ENCODE results near the gene RFX7.
"Not testable (repeated sequence)": the region's sequence is repeated elsewhere in the genome, so short reads cannot be mapped to it uniquely, and the experiment has no call there.

Gene RFX7

DNA sequence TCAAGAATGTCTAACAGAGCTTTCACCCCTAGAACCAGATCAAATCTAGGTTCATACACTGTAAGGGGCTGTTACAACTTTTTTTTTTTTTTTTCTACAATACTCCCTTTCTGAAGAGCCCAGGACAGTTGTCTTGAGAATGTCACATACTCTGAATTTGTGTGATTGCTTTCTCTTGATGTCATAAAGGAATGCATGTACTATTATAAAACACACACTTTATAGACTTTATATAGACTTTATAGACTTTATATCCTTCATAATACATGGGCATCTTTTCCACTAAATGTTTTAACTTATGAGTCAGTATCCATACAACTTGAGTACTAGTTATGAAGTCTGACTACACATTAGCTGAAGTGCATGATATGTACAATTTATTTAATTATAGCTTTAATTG is 26.3 kb downstream of the RFX7 start:
- DNase-seq (ENCODE audit: low read depth), result no peak
- Histone ChIP-seq H3K9me3 (ENCODE audit: control insufficient read depth, low read length) (peaks cover 6% of the 10 kb centered on the region), H3K36me3 (ENCODE audit: control insufficient read depth, insufficient read depth, low read length, severe bottlenecking) (no peaks in the 10 kb centered on the region), H3K4me1 (ENCODE audit: control insufficient read depth, insufficient read depth, low read length) (peaks cover 3% of the 10 kb centered on the region), H3K4me3 (ENCODE audit: low read length) (no peak overlapping the region), H3K9ac (ENCODE audit: low read length) (no peak overlapping the region), H3K27me3 (replicated peaks; ENCODE audit: control insufficient read depth, insufficient read depth, low read length) (no peaks in the 10 kb centered on the region)

DNA sequence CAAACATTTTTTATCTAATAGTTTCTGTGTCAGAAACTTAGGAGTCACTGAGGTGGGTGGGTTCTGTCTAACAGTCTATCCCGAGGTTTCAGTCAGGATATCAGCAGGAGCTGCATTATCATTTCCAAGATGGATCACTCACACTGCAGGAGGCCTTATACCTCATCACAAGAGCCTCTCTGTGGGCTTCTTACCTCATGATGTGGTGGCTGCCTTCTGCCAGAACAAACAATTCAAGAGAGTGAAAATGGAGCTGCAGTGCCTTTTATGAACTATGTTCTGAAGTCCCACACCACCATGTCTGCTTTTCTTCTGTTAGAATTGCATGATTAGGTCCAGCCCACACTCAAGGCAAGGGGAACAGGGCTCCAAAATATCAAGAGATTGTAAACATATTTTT is 27.9 kb downstream of the RFX7 start:
- no peaks in the 10 kb centered on the region for H3K27me3 ChIP-seq (replicated peaks; ENCODE audit: control insufficient read depth, insufficient read depth, low read length)
- peak; percentile 59 for DNase-seq (ENCODE audit: low read depth)
- H3K4me1 ChIP-seq (ENCODE audit: control insufficient read depth, insufficient read depth, low read length), result peaks cover 3% of the 10 kb centered on the region
- no peaks in the 10 kb centered on the region for H3K36me3 ChIP-seq (ENCODE audit: control insufficient read depth, insufficient read depth, low read length, severe bottlenecking)
- no peak overlapping the region for H3K4me3 ChIP-seq (ENCODE audit: low read length)
- no peak overlapping the region for H3K9ac ChIP-seq (ENCODE audit: low read length)
- no peaks in the 10 kb centered on the region for H3K9me3 ChIP-seq (ENCODE audit: control insufficient read depth, low read length)

DNA sequence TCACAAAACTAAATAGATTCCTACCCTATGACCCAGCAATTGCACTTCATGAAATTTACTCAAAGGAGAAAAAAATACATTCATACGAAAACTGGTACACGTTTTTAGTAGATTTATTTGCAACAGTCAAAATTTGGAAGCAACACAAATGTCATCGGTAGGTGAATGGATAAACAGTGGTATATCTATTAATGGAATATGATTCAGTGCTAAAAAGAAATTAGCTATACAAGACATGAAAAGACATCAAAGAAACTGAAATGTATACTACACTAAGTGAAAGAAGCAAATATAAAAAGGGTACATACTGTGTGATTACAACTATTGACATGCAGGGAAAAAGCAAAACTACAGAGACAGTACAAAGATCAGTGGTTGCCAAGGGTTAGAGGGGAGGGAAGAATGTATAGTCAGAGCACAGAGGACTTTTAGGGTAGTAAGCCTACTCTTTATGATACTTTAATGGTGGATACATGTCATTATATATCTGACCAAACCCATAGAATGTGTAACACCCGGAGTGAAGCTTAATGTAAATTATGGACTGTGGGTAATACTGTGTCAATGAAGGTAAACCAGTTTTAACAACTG is 31.6 kb downstream of the RFX7 start:
- no peak for DNase-seq (ENCODE audit: low read depth)
- Histone ChIP-seq H3K36me3 (ENCODE audit: control insufficient read depth, insufficient read depth, low read length, severe bottlenecking) (no peaks in the 10 kb centered on the region), H3K27me3 (replicated peaks; ENCODE audit: control insufficient read depth, insufficient read depth, low read length) (no peaks in the 10 kb centered on the region), H3K4me3 (ENCODE audit: low read length) (no peak overlapping the region), H3K4me1 (ENCODE audit: control insufficient read depth, insufficient read depth, low read length) (peaks cover 20% of the 10 kb centered on the region), H3K9me3 (ENCODE audit: control insufficient read depth, low read length) (no peaks in the 10 kb centered on the region), H3K9ac (ENCODE audit: low read length) (no peak overlapping the region)

DNA sequence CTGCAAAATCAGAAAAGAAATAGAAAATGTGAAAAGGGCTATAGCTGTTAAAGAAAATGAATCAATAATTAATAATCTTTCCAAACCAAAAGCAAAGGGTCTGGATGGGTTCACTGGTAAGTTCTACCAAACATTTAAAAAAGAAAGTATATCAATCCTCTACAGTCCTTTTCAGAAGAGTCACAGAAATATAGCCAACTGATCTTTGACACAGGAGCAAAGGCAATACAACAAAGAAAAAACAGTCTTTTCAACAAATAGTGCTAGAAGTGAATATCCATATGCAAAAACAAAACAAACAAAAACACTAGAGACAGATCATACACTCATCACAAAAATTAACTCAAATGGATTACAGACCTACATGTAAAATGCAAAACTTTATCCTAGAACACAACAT is 32.6 kb downstream of the RFX7 start:
- no peaks in the 10 kb centered on the region for H3K36me3 ChIP-seq (ENCODE audit: control insufficient read depth, insufficient read depth, low read length, severe bottlenecking)
- DNase-seq (ENCODE audit: low read depth), result no peak
- no peak overlapping the region for H3K4me3 ChIP-seq (ENCODE audit: low read length)
- no peaks in the 10 kb centered on the region for H3K9me3 ChIP-seq (ENCODE audit: control insufficient read depth, low read length)
- no peak overlapping the region for H3K9ac ChIP-seq (ENCODE audit: low read length)
- H3K27me3 ChIP-seq (replicated peaks; ENCODE audit: control insufficient read depth, insufficient read depth, low read length), result no peaks in the 10 kb centered on the region
- peaks cover 20% of the 10 kb centered on the region for H3K4me1 ChIP-seq (ENCODE audit: control insufficient read depth, insufficient read depth, low read length)

DNA sequence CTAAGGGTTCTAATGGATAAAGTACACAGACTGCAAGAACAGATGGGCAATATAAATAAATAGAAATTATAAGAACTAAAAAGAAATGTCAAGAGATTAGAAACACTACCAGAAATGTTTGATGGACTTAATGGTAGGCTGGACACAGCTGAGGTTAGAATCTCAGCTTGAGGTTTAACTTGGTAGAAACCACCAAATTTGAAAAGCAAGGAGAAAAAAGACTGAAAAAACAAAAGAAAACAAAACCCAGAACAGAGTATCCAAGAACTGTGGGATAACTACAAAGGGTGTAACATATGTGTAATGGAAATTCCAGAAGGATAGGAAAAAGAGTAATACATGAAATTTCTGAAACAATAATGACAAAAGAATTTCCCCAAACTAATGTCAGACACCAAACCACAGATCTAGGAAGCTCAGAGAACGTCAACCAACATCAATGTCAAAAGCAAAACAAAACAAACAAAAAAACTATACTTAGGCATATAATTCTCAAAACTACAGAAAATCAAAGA is 35.0 kb downstream of the RFX7 start:
- H3K9ac ChIP-seq (ENCODE audit: low read length), result no peak overlapping the region
- H3K27me3 ChIP-seq (replicated peaks; ENCODE audit: control insufficient read depth, insufficient read depth, low read length), result no peaks in the 10 kb centered on the region
- no peak overlapping the region for H3K4me3 ChIP-seq (ENCODE audit: low read length)
- H3K4me1 ChIP-seq (ENCODE audit: control insufficient read depth, insufficient read depth, low read length), result peaks cover 39% of the 10 kb centered on the region
- H3K36me3 ChIP-seq (ENCODE audit: control insufficient read depth, insufficient read depth, low read length, severe bottlenecking), result no peaks in the 10 kb centered on the region
- H3K9me3 ChIP-seq (ENCODE audit: control insufficient read depth, low read length), result no peaks in the 10 kb centered on the region
- peak; percentile 37 for DNase-seq (ENCODE audit: low read depth)

DNA sequence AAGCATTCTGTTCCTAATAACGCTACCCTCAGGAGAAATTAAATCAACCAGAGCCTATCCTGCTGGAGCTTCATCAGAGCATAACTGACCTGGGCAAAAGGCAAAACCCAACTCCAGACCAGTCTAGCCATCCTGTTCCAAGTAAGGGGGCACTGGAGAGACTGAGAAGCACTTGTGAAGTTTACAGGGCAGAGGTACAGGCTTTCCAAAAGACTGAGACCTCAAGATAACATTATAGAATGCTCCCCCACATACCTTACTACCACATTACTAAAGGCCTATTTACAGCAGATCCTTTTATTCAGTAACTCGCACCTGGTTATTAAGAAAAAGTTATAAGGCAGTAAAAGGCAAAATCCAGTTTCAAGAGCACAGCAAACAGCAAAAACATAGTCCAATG is 35.5 kb downstream of the RFX7 start:
- H3K4me3 ChIP-seq (ENCODE audit: low read length), result no peak overlapping the region
- no peaks in the 10 kb centered on the region for H3K36me3 ChIP-seq (ENCODE audit: control insufficient read depth, insufficient read depth, low read length, severe bottlenecking)
- peak; percentile 22 for DNase-seq (ENCODE audit: low read depth)
- H3K27me3 ChIP-seq (replicated peaks; ENCODE audit: control insufficient read depth, insufficient read depth, low read length), result no peaks in the 10 kb centered on the region
- H3K9me3 ChIP-seq (ENCODE audit: control insufficient read depth, low read length), result no peaks in the 10 kb centered on the region
- H3K9ac ChIP-seq (ENCODE audit: low read length), result no peak overlapping the region
- peaks cover 39% of the 10 kb centered on the region for H3K4me1 ChIP-seq (ENCODE audit: control insufficient read depth, insufficient read depth, low read length)

DNA sequence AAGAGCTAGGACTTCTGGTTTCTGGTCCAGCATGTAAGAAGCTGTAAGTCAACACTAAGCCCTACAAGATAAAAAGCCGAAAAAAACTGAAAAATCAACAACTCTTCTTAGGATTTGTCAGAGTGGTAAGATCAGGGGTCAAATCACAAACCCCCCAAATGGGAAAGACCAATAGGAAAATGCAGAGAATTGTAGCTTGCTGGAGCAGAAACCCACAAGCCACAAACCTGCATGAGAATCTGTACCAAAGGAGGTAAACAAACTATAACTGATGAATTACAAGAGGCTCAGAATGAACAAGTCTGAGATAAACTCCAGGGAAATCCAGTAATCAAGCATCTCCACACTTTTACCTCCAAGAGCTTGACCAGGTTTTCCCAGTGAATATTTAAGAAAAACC is 36.0 kb downstream of the RFX7 start:
- DNase-seq (ENCODE audit: low read depth), result peak; percentile 3
- Histone ChIP-seq H3K27me3 (replicated peaks; ENCODE audit: control insufficient read depth, insufficient read depth, low read length) (no peaks in the 10 kb centered on the region), H3K36me3 (ENCODE audit: control insufficient read depth, insufficient read depth, low read length, severe bottlenecking) (no peaks in the 10 kb centered on the region), H3K4me3 (ENCODE audit: low read length) (no peak overlapping the region), H3K4me1 (ENCODE audit: control insufficient read depth, insufficient read depth, low read length) (peaks cover 39% of the 10 kb centered on the region), H3K9ac (ENCODE audit: low read length) (no peak overlapping the region), H3K9me3 (ENCODE audit: control insufficient read depth, low read length) (no peaks in the 10 kb centered on the region)

DNA sequence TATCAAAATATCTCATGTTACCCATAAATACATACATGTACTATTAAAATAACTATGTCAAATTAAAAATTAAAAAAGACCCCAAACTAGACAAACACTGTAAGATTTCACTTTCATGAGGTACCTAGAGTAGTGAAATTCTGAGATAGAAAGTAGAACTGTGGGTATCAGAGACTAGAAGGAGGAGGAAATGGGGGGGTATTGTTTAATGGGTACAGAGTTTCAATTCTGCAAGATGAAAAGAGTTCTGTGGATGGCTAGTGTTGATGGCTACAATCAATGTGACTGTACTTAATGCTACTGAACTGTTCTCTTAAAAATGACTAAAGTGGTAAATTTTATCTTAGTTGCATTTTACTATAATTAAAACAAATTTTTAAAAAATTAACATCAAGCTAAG is 36.6 kb downstream of the RFX7 start:
- Histone ChIP-seq H3K9ac (ENCODE audit: low read length) (no peak overlapping the region), H3K36me3 (ENCODE audit: control insufficient read depth, insufficient read depth, low read length, severe bottlenecking) (peaks cover 3% of the 10 kb centered on the region), H3K4me1 (ENCODE audit: control insufficient read depth, insufficient read depth, low read length) (peaks cover 39% of the 10 kb centered on the region), H3K4me3 (ENCODE audit: low read length) (no peak overlapping the region), H3K27me3 (replicated peaks; ENCODE audit: control insufficient read depth, insufficient read depth, low read length) (no peaks in the 10 kb centered on the region), H3K9me3 (ENCODE audit: control insufficient read depth, low read length) (no peaks in the 10 kb centered on the region)
- no peak for DNase-seq (ENCODE audit: low read depth)

DNA sequence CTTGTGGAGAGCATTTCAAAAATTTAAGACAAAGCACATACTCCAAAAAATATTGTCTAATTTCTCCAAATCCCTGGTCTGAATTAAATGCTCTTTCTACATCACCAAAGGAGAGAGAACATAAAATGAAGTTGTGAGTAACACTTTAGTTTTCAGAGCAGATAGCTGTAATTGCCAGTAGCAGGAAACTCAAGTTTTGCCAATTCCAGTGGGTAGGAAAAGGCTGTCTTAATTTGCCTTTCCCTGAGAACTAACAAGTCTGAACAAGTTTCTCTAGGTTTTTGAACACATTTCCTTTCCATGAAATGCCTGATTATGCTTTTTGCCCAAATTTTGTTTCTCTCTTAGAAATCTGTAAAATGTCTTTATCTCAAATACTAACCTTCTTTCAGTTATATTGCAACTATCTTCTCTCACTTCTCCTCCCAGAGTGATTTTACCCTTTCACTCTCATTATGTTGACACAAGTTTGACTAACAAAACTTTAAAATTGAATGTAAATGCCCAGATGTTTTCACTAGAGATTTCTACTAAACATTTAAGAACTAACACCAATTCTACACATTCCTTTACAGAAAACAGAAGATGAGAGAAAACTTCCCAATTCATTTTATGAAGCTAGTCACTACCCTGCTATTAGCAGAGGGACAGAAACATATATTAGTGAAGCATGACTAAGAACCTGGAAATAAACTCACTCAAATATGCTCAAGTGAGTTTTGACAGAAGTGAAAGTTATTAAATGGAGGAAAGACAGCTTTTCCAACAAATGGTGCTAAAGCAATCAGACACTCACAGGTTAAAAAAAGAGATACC is 38.4 kb downstream of the RFX7 start:
- Histone ChIP-seq H3K4me1 (ENCODE audit: control insufficient read depth, insufficient read depth, low read length) (peaks cover 39% of the 10 kb centered on the region), H3K9ac (ENCODE audit: low read length) (peak overlapping the region; percentile 62), H3K27me3 (replicated peaks; ENCODE audit: control insufficient read depth, insufficient read depth, low read length) (no peaks in the 10 kb centered on the region), H3K4me3 (ENCODE audit: low read length) (peak overlapping the region; percentile 61), H3K36me3 (ENCODE audit: control insufficient read depth, insufficient read depth, low read length, severe bottlenecking) (peaks cover 4% of the 10 kb centered on the region), H3K9me3 (ENCODE audit: control insufficient read depth, low read length) (no peaks in the 10 kb centered on the region)
- peak; percentile 31 for DNase-seq (ENCODE audit: low read depth)

DNA sequence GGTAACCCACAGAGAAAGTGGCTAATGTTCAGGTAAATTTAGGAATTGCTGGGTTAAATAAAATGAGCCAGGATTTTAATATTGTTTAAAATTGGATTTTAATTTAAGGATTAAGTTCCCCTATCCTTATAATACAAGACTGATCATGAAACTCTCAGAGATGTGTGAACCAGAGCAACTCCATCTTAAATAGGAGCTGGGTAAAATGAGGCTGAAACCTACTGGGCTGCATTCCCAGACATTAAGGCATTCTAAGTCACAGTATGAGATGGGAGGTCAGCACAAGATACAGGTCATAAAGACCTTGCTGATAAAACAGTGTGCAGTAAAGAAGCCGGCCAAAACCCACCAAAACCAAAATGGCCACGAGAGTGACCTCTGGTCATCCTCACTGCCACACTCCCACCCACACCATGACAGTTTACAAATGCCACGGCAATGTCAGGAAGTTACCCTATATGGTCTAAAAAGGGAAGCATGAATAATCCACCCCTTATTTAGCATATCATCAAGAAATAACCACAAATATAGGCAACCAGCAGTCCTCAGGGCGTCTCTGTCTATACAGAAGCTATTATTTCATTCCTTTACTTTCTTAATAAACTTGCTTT is 40.3 kb downstream of the RFX7 start:
- peaks cover 36% of the 10 kb centered on the region for H3K4me1 ChIP-seq (ENCODE audit: control insufficient read depth, insufficient read depth, low read length)
- not testable (repeated sequence) for H3K4me3 ChIP-seq (ENCODE audit: low read length); DNase-seq (ENCODE audit: low read depth); H3K9me3 ChIP-seq (ENCODE audit: control insufficient read depth, low read length); H3K9ac ChIP-seq (ENCODE audit: low read length); H3K36me3 ChIP-seq (ENCODE audit: control insufficient read depth, insufficient read depth, low read length, severe bottlenecking); H3K27me3 ChIP-seq (replicated peaks; ENCODE audit: control insufficient read depth, insufficient read depth, low read length)

DNA sequence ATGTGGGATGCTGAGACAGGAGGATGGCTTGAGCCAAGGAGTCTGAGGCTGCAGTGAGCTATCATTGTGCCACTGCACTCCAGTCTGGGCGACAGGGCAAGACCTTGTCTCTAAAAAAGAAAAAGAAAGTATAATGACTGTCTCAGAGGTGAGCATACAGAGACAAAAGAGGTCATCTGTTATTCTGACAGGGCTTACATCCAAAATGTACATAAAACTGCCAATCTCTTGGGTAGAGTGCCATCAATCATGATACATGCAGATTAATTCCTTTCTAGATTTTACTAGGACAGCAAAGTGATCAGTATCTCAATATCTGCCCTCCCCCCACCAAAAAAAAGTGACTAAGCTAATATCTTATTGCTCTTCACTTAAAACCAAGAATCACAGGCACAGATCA is 41.0 kb downstream of the RFX7 start:
- Histone ChIP-seq H3K9ac (ENCODE audit: low read length) (no peak overlapping the region), H3K36me3 (ENCODE audit: control insufficient read depth, insufficient read depth, low read length, severe bottlenecking) (peaks cover 4% of the 10 kb centered on the region), H3K9me3 (ENCODE audit: control insufficient read depth, low read length) (no peaks in the 10 kb centered on the region), H3K27me3 (replicated peaks; ENCODE audit: control insufficient read depth, insufficient read depth, low read length) (no peaks in the 10 kb centered on the region), H3K4me3 (ENCODE audit: low read length) (no peak overlapping the region), H3K4me1 (ENCODE audit: control insufficient read depth, insufficient read depth, low read length) (peaks cover 29% of the 10 kb centered on the region)
- no peak for DNase-seq (ENCODE audit: low read depth)
